K562 (cell line): ENCODE measurements around the gene TPD52L2. TPM values are rescaled to one million over a fixed set of nuclear protein-coding genes. Genes with fewer than 3 reads are reported as not detected.

ENCODE experiments used
- ARID4B ChIP-seq: sonication (generic); formaldehyde crosslinking; IDR thresholded peaks from 2 replicates; pipeline ENCODE4 v1.8.0; 2022; ENCODE audit warnings: mild to moderate bottlenecking, missing genetic modification reagents
- ELF4 ChIP-seq: fragments of 450-650 bp; formaldehyde crosslinking; IDR thresholded peaks from 2 replicates; pipeline ENCODE4 v1.4.0; 2022; ENCODE audit warnings: missing genetic modification characterization
- NCOR1 ChIP-seq: fragments of 450-650 bp; IDR thresholded peaks from 2 replicates; pipeline ENCODE4 v1.6.1; 2016; ENCODE audit warnings: mild to moderate bottlenecking, moderate library complexity
- POLR2H ChIP-seq: IDR thresholded peaks from 2 replicates; pipeline ENCODE4 v1.6.1; 2016; ENCODE audit warnings: missing genetic modification characterization, low read depth, mild to moderate bottlenecking, control low read depth, missing compliant biosample characterization, moderate library complexity
- RCOR1 ChIP-seq, 2 experiments: IDR thresholded peaks; 2 replicates each; pipeline ENCODE4 v1.6.1; 2012; ENCODE audit warnings: low read depth in 2 of 2, low read length in 2 of 2, borderline replicate concordance in 1 of 2, improper control_type of control experiment in 1 of 2
- TFE3 ChIP-seq: fragments of 450-650 bp; formaldehyde crosslinking; IDR thresholded peaks from 2 replicates; pipeline ENCODE4 v1.4.0; 2020; ENCODE audit warnings: mild to moderate bottlenecking, mixed read lengths
- U2AF2 ChIP-seq: fragments of 200-400 bp; formaldehyde crosslinking; optimal IDR thresholded peaks from 2 replicates; pipeline ENCODE3; 2017; ENCODE audit warnings: low read depth, mild to moderate bottlenecking, low read length
- XRCC4 ChIP-seq: IDR thresholded peaks from one replicate; pipeline ENCODE4 v1.6.1; 2011; ENCODE audit not compliant: insufficient read depth, insufficient read length; ENCODE audit errors: extremely low read depth
- ZKSCAN8 ChIP-seq: fragments of 200-800 bp; sonication (Bioruptor generic); IDR thresholded peaks from 2 replicates; pipeline ENCODE4 v1.6.1; 2016; ENCODE audit warnings: missing genetic modification characterization, missing compliant biosample characterization
- ZNF740 ChIP-seq, 3 experiments: fragments of 200-800 bp in 1 of 3; sonication (Bioruptor generic) in 1 of 3; sonication (generic) in 1 of 3; formaldehyde crosslinking in 1 of 3; IDR thresholded peaks; 2 replicates each; pipeline versions ENCODE4 v1.6.1 to v1.8.0; 2016 to 2022; ENCODE audit warnings: mild to moderate bottlenecking in 2 of 3, missing compliant biosample characterization in 2 of 3, missing genetic modification characterization in 2 of 3, missing genetic modification reagents in 1 of 3
- ZSCAN32 ChIP-seq: fragments of 450-650 bp; formaldehyde crosslinking; IDR thresholded peaks from 2 replicates; pipeline ENCODE4 v1.4.0; 2020; ENCODE audit warnings: mild to moderate bottlenecking, moderate library complexity
- polyA plus RNA-seq, 8 experiments: library from polyadenylated mRNA; depleted of rRNA in 4 of 8; stranded (reverse) in 5 of 8; unstranded in 3 of 8; fragments of >200 nt; fragmentation: Nextera tagmentation in 2 of 8; fragmentation: Illumina TruSeq in 1 of 8; extraction: Ambion mirVana in 2 of 8; extraction: Trizol in 1 of 8; gene quantifications; 2 replicates each; pipeline versions ENCODE4 v1.2.1 to v1.2.3, GENCODE V29; 2011 to 2014; ENCODE audit warnings: inconsistent platforms in 1 of 8, missing spikeins in 1 of 8
- total RNA-seq, 7 experiments: library from RNA; depleted of rRNA in 6 of 7; stranded (reverse); fragments of >200 nt in 6 of 7; fragmentation: Illumina TruSeq in 2 of 7; extraction: Trizol in 2 of 7; gene quantifications; 2 replicates each; pipeline versions ENCODE4 v1.2.1 to v1.2.3, GENCODE V29; 2011 to 2021; ENCODE audit warnings: low replicate concordance in 1 of 7
- TF ChIP-seq, protein P1 (sequence below): fragments of 250-450 bp; sonication (Bioruptor Pico); IDR thresholded peaks from 2 replicates; pipeline ENCODE4 v1.5.0; 2021; ENCODE audit warnings: mild to moderate bottlenecking, borderline replicate concordance
- TF ChIP-seq, protein P2 (sequence below): fragments of 450-650 bp; IDR thresholded peaks from 2 replicates; pipeline ENCODE4 v1.6.1; 2016

Gene TPD52L2
- total and polyA plus RNA-seq, 9 of the 15 experiments (the other 6 are each of a cell fraction or from before 2014, with no cell fraction given), result 1.9 to 117 (median 74.6) TPM

- TF ChIP-seq ZNF740 (CRISPR knock-in tag; IDR thresholded peaks at IDR 0.05) (no peak), ZNF740 (tag; IDR thresholded peaks at IDR 0.05) (no peak), ARID4B (CRISPR knock-in tag) (no peak), RCOR1 (IDR thresholded peaks at IDR 0.05; ENCODE audit: borderline replicate concordance in 1 of 2, low read depth in 2 of 2, low read length in 2 of 2) (no peak), XRCC4 (no peak), U2AF2 (no peak), POLR2H (no peak), ZKSCAN8 (CRISPR knock-in tag) (no peak), ZSCAN32 (no peak), NCOR1 (no peak), TFE3 (CRISPR knock-in tag) (no peak), ELF4 (CRISPR knock-in tag) (no peak)
- TF ChIP-seq, protein P1, sequence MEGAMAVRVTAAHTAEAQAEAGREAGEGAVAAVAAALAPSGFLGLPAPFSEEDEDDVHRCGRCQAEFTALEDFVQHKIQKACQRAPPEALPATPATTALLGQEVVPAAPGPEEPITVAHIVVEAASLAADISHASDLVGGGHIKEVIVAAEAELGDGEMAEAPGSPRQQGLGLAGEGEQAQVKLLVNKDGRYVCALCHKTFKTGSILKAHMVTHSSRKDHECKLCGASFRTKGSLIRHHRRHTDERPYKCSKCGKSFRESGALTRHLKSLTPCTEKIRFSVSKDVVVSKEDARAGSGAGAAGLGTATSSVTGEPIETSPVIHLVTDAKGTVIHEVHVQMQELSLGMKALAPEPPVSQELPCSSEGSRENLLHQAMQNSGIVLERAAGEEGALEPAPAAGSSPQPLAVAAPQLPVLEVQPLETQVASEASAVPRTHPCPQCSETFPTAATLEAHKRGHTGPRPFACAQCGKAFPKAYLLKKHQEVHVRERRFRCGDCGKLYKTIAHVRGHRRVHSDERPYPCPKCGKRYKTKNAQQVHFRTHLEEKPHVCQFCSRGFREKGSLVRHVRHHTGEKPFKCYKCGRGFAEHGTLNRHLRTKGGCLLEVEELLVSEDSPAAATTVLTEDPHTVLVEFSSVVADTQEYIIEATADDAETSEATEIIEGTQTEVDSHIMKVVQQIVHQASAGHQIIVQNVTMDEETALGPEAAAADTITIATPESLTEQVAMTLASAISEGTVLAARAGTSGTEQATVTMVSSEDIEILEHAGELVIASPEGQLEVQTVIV (CRISPR knock-in tag), result no peak
- TF ChIP-seq, protein P2, sequence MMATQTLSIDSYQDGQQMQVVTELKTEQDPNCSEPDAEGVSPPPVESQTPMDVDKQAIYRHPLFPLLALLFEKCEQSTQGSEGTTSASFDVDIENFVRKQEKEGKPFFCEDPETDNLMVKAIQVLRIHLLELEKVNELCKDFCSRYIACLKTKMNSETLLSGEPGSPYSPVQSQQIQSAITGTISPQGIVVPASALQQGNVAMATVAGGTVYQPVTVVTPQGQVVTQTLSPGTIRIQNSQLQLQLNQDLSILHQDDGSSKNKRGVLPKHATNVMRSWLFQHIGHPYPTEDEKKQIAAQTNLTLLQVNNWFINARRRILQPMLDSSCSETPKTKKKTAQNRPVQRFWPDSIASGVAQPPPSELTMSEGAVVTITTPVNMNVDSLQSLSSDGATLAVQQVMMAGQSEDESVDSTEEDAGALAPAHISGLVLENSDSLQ, result no peak
These were observed 16.8 kb upstream of the TPD52L2 start (continued) for GRCh38 chr20:63848003-63848911.
